HG02943 (cell line): Measurements from ENCODE around the gene PELO.
"Not testable (repeated sequence)": the region's sequence is repeated elsewhere in the genome, so short reads cannot be mapped to it uniquely, and the experiment has no call there.

ENCODE experiments used
- ATAC-seq: cut with Tn5 transposase; IDR thresholded peaks from one replicate; pipeline ENCODE4 v1.9.1; 2021; ENCODE audit warnings: mild to moderate bottlenecking, low read depth, moderate library complexity; ENCODE audit not compliant: unreplicated experiment

Gene PELO

GRCh38 chr5:52787600-52788504 lies at the start of gene PELO, which contains the start of gene ITGA1:
Gene PELO (plus strand): TSS chr5:52787916. CDS start chr5:52800395, 12,479 bp downstream.
Gene ITGA1 (plus strand): TSS chr5:52787916. CDS start chr5:52788354, 438 bp downstream.
- ATAC-seq = peak; percentile 83

- no peak for ATAC-seq
Observed at GRCh38 chr5:52738095-52738506, 49.6 kb upstream of the PELO start.

- ATAC-seq = no peak
Observed at GRCh38 chr5:52740007-52740406, 47.7 kb upstream of the PELO start.

- no peak for ATAC-seq
Observed at GRCh38 chr5:52743012-52743411, 44.7 kb upstream of the PELO start.

GRCh38 chr5:52743529-52743928 lies 44.2 kb upstream of the PELO start:
- no peak for ATAC-seq

- no peak for ATAC-seq
Observed at GRCh38 chr5:52743970-52744369, 43.7 kb upstream of the PELO start.

GRCh38 chr5:52744867-52745458 lies 42.8 kb upstream of the PELO start:
- not testable (repeated sequence) for ATAC-seq

GRCh38 chr5:52746539-52746938 lies 41.2 kb upstream of the PELO start:
- ATAC-seq = no peak

GRCh38 chr5:52748590-52748989 lies 39.1 kb upstream of the PELO start:
- no peak for ATAC-seq

- no peak for ATAC-seq
Observed at GRCh38 chr5:52749666-52750065, 38.0 kb upstream of the PELO start.

GRCh38 chr5:52751137-52751536 lies 36.6 kb upstream of the PELO start:
- ATAC-seq = no peak

- no peak for ATAC-seq
Observed at GRCh38 chr5:52754051-52754450, 33.7 kb upstream of the PELO start.

- no peak for ATAC-seq
Observed at GRCh38 chr5:52757527-52757926, 30.2 kb upstream of the PELO start.

- ATAC-seq = no peak
Observed at GRCh38 chr5:52758014-52758413, 29.7 kb upstream of the PELO start.

GRCh38 chr5:52759331-52759730 lies 28.4 kb upstream of the PELO start:
- ATAC-seq = no peak

- no peak for ATAC-seq
Observed at GRCh38 chr5:52760695-52761366, 26.9 kb upstream of the PELO start.

- no peak for ATAC-seq
Observed at GRCh38 chr5:52767217-52767743, 20.4 kb upstream of the PELO start.

- ATAC-seq = no peak
Observed at GRCh38 chr5:52767766-52768480, 19.8 kb upstream of the PELO start.

- no peak for ATAC-seq
Observed at GRCh38 chr5:52769061-52769460, 18.7 kb upstream of the PELO start.

- ATAC-seq = no peak
Observed at GRCh38 chr5:52770287-52770939, 17.3 kb upstream of the PELO start.
